Ascending aorta (tissue), 2 donors: Measurements from ENCODE around the gene CCM2L. TPM values are rescaled to one million over a fixed set of nuclear protein-coding genes. Genes with fewer than 3 reads are reported as not detected.

Experiments used
- DNase-seq, 2 donors: peaks; one replicate each; pipeline ENCODE4 v3.0.0-alpha.2; 2019; ENCODE audit warnings: low spot score in 2 of 2
- H3K27ac ChIP-seq, 2 donors: fragments of 200-600 bp; sonication (generic); one replicate each; pipeline ENCODE4 v1.5.1; 2016 to 2017; ENCODE audit warnings: mild to moderate bottlenecking in 1 of 2
- H3K27me3 ChIP-seq: fragments of 200-600 bp; sonication (generic); one replicate; pipeline ENCODE4 v1.5.1; 2017
- H3K36me3 ChIP-seq, 2 donors: fragments of 200-600 bp; sonication (generic); one replicate each; pipeline ENCODE4 v1.5.1; 2016
- H3K4me1 ChIP-seq, 2 donors: fragments of 200-600 bp; sonication (generic); one replicate each; pipeline ENCODE4 v1.5.1; 2016 to 2017; ENCODE audit warnings: mild to moderate bottlenecking in 1 of 2
- H3K4me3 ChIP-seq, 2 donors: fragments of 200-600 bp; sonication (generic); one replicate each; pipeline ENCODE4 v1.5.1; 2016 to 2017; ENCODE audit warnings: mild to moderate bottlenecking in 1 of 2
- H3K9me3 ChIP-seq, 2 donors: fragments of 200-600 bp; sonication (generic); one replicate each; pipeline ENCODE4 v1.5.1; 2016
- intact Hi-C: fragments of 100-400 bp; cut with DNase I; formaldehyde crosslinking; loops from one replicate; pipeline ENCODE4 v1.15.1; 2023
- total RNA-seq: library from RNA; depleted of rRNA; stranded (reverse); fragments of >200 nt; gene quantifications from one replicate; pipeline ENCODE4 v1.1.0, GENCODE V29; 2016
- TF ChIP-seq, protein P1 (sequence below), 3 experiments: fragments of 200-600 bp in 2 of 3; fragments of 450-650 bp in 1 of 3; sonication (generic) in 2 of 3; IDR thresholded peaks; one replicate each; pipeline ENCODE4 v1.5.1; 2016 to 2019; ENCODE audit warnings: antibody characterized with exemption in 3 of 3, mild to moderate bottlenecking in 1 of 3, moderate library complexity in 1 of 3

Gene CCM2L
- total RNA-seq, 1 donor from 2014 or later: 38.6 TPM

DNA sequence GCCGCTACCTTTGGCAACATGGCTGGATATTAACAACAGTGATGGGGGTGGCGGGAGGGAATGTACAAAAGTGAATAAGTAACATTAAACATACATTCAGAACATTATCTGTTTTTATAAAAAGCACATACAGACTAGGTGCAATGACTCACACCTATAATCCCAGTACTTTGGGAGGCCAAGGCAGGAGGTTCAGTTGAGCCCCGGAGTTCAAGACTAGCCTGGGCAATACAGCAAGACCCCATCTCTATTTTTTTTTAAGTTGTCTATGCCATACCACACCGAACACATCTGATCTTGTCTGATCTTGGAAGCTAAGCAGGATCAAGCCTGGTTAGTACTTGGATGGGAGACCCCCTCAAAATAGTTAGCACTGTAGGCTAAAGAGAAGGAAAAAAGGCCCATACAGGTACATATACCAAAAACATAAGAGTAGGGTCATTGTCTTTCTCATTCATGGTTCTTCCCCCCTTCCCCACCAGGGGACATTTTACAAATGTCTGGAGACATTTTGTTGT, 40.1 kb downstream of the CCM2L start:
- no peak for DNase-seq
- Histone ChIP-seq H3K27me3 (no peaks in the 10 kb centered on the region), H3K36me3 (no peaks in the 10 kb centered on the region), H3K9me3 (no peaks in the 10 kb centered on the region), H3K27ac (no peak overlapping the region), H3K4me1 (peaks cover 0 to 4% of the 10 kb centered on the region in 2 donors), H3K4me3 (no peak overlapping the region)
- TF ChIP-seq, protein P1, sequence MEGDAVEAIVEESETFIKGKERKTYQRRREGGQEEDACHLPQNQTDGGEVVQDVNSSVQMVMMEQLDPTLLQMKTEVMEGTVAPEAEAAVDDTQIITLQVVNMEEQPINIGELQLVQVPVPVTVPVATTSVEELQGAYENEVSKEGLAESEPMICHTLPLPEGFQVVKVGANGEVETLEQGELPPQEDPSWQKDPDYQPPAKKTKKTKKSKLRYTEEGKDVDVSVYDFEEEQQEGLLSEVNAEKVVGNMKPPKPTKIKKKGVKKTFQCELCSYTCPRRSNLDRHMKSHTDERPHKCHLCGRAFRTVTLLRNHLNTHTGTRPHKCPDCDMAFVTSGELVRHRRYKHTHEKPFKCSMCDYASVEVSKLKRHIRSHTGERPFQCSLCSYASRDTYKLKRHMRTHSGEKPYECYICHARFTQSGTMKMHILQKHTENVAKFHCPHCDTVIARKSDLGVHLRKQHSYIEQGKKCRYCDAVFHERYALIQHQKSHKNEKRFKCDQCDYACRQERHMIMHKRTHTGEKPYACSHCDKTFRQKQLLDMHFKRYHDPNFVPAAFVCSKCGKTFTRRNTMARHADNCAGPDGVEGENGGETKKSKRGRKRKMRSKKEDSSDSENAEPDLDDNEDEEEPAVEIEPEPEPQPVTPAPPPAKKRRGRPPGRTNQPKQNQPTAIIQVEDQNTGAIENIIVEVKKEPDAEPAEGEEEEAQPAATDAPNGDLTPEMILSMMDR (IDR thresholded peaks at IDR 0.05): no peak
- intact Hi-C loops: no loop called here

DNA sequence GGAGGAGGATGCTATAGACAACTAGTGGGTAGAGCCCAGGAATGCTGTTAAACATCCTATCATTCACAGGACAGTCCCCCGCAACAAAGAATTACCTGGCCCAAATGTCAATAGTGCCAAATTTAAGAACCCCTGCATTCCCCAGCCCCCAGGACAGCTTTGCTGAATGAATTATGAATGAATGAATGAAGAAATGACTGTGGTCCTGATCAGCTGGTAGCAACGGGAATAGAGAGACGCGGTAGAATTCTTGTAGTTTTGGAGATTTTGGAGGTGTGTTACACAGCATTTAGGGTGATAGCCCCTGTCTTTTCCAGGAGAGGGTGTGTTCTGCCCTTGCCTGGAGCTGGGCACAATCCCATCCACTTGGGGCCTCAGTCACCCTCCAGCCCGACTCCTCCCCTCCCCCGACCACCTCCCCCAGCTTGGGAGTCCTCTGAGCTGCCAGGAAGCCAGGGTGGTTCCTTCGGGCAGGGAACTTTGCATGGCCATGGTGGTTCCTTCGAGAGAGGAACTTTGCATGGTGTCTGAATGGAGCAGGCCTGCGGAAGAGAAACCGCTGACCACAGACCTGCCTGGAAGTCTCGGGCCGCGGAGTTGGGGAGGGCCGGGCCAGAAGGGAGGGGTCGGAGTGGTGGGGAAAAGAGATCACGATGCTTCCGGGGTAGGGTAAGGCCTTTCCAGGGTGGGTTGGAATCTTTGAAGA, 40.8 kb downstream of the CCM2L start:
- DNase-seq: no peak
- intact Hi-C loops: no loop called here
- Histone ChIP-seq H3K4me3 (no peak overlapping the region), H3K36me3 (no peaks in the 10 kb centered on the region), H3K9me3 (no peaks in the 10 kb centered on the region), H3K27ac (no peak overlapping the region), H3K27me3 (no peaks in the 10 kb centered on the region), H3K4me1 (peaks cover 0 to 4% of the 10 kb centered on the region in 2 donors)
- TF ChIP-seq, protein P1 (IDR thresholded peaks at IDR 0.05): no peak

DNA sequence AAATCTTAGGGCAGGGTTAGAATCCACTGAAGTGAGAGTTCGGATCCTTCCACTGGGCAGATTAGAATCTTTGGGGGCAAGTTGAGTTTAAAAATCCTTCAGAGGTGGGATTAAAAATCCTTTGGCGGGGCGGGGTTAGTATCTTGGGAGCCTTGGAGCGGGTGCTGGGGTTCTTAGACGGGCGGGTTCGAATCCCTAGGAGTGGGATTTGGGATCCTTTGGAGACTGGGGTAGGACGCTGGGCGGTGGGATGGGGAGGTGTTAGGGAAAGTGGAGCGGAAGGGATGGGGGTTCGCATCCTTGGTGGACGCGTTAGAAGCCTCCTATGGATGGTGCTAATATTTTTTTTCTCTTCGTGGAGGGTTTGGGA, 41.5 kb downstream of the CCM2L start:
- DNase-seq: no peak
- Histone ChIP-seq H3K4me1 (peaks cover 0 to 4% of the 10 kb centered on the region in 2 donors), H3K4me3 (peak overlapping the region in 1 of 2 donors; percentile 61), H3K9me3 (no peaks in the 10 kb centered on the region), H3K27ac (no peak overlapping the region), H3K27me3 (no peaks in the 10 kb centered on the region), H3K36me3 (no peaks in the 10 kb centered on the region)
- TF ChIP-seq, protein P1 (IDR thresholded peaks at IDR 0.05): no peak
- intact Hi-C loops: no loop called here

DNA sequence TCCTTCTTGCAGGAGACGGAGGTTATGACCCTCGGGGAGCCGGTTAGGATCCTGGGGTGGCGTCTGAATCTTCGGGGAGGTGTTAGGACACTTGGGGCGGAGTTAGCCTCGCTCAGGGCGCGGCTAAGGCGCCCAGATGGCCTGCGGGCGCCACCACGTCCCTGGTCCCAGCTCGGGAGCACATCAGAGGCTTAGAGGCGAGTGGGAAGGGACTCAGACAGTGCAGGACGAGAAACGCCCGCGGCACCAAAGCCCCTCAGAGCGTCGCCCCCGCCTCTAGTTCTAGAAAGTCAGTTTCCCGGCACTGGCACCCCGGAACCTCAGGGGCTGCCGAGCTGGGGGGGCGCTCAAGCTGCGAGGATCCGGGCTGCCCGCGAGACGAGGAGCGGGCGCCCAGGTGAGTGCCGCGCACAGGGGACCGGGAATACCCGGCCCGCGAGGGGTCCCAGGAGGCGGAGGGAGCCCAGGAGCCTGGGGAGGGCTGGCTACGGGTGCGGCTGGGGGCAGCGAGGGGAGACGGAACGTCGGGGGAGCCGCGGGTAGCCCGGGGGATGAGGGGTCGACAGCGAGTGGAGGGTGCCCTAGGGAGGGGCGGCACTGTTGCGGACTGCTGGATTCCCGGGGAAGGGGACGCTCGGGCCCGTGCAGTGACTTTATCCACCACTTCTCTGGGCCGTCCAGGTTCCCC, 42.0 kb downstream of the CCM2L start, which contains the start of gene HCK:
Gene HCK, plus strand, starts transcription at position 153 of the 688 bp plus-strand sequence.
- no peaks in the 10 kb centered on the region for H3K27me3 ChIP-seq
- no peaks in the 10 kb centered on the region for H3K9me3 ChIP-seq
- no peaks in the 10 kb centered on the region for H3K36me3 ChIP-seq
- TF ChIP-seq, protein P1 (IDR thresholded peaks at IDR 0.05): no peak
- peaks cover 0 to 4% of the 10 kb centered on the region in 2 donors for H3K4me1 ChIP-seq
- no peak for DNase-seq
- intact Hi-C loops: no loop called here
- H3K4me3 ChIP-seq: peak within 1 kb of the TSS; percentile 39 to 61
- H3K27ac ChIP-seq: peak within 1 kb of the TSS; percentile 46 to 65

GRCh38 chr20:32052778-32053362, 42.6 kb downstream of the CCM2L start:
- Histone ChIP-seq H3K9me3 (no peaks in the 10 kb centered on the region), H3K36me3 (no peaks in the 10 kb centered on the region), H3K4me3 (peak overlapping the region; percentile 39 to 61), H3K27ac (peak overlapping the region in 1 of 2 donors; percentile 65), H3K4me1 (peaks cover 0 to 4% of the 10 kb centered on the region in 2 donors), H3K27me3 (no peaks in the 10 kb centered on the region)
- DNase-seq: peak in 1 of 2 donors; percentile 75
- TF ChIP-seq, protein P1 (IDR thresholded peaks at IDR 0.05): no peak
- intact Hi-C loops: no loop called here
